Thymus (tissue), 11 donors: Measurements from ENCODE around the gene LPIN2. TPM values are rescaled to one million over a fixed set of nuclear protein-coding genes. Genes with fewer than 3 reads are reported as not detected.
"Not testable (repeated sequence)": the region's sequence is repeated elsewhere in the genome, so short reads cannot be mapped to it uniquely, and the experiment has no call there.

Experiments
- DNase-seq, 9 donors: peaks; one replicate each; pipeline ENCODE4 v3.0.0-alpha.2; 2013; ENCODE audit warnings: low spot score in 9 of 9, low read depth in 6 of 9, missing footprints in 1 of 9
- H3K27ac ChIP-seq, 2 donors: one replicate each; pipeline ENCODE4 v1.5.1; 2013; ENCODE audit warnings: control low read depth in 1 of 2, low read depth in 1 of 2, low read length in 1 of 2, mild to moderate bottlenecking in 1 of 2, moderate library complexity in 1 of 2
- H3K27me3 ChIP-seq, 2 donors: one replicate each; pipeline ENCODE4 v1.5.1; 2013; ENCODE audit warnings: low read length in 1 of 2; ENCODE audit not compliant: control insufficient read depth in 2 of 2, insufficient read depth in 1 of 2
- H3K36me3 ChIP-seq, 2 donors: one replicate each; pipeline ENCODE4 v1.5.1; 2013; ENCODE audit warnings: low read length in 1 of 2, mild to moderate bottlenecking in 1 of 2, moderate library complexity in 1 of 2; ENCODE audit not compliant: control insufficient read depth in 2 of 2, insufficient read depth in 2 of 2
- H3K4me1 ChIP-seq, 2 donors: one replicate each; pipeline ENCODE4 v1.5.1; 2013; ENCODE audit warnings: low read length in 2 of 2; ENCODE audit not compliant: control insufficient read depth in 2 of 2, insufficient read depth in 2 of 2
- H3K4me3 ChIP-seq, 2 donors: one replicate each; pipeline ENCODE4 v1.5.1; 2013; ENCODE audit warnings: low read length in 2 of 2, control low read depth in 1 of 2, mild to moderate bottlenecking in 1 of 2
- H3K9me3 ChIP-seq, 2 donors: one replicate each; pipeline ENCODE4 v1.5.1; 2013; ENCODE audit warnings: low read length in 1 of 2, mild to moderate bottlenecking in 1 of 2; ENCODE audit not compliant: control insufficient read depth in 2 of 2, insufficient read depth in 1 of 2
- WGBS: extraction: QIAGEN DNeasy Blood & Tissue Kit; methylation state at CpG from one replicate; pipeline ENCODE4 v1.1.7; 2013; 5-methylcytosine and 5-hydroxymethylcytosine counted together
- polyA plus RNA-seq: library from polyadenylated mRNA; stranded (reverse); fragments of 200-250 nt; gene quantifications from one replicate; pipeline ENCODE4 v1.2.3, GENCODE V29; 2013
- total RNA-seq: library from RNA; stranded (reverse); fragments of 120-200 nt; gene quantifications from one replicate; pipeline ENCODE4 v1.2.4, GENCODE V29; 2013
- donor health status: healthy.

LPIN2 gene
- total and polyA plus RNA-seq, 2 donors, result 11.1 to 25.5 TPM

DNA sequence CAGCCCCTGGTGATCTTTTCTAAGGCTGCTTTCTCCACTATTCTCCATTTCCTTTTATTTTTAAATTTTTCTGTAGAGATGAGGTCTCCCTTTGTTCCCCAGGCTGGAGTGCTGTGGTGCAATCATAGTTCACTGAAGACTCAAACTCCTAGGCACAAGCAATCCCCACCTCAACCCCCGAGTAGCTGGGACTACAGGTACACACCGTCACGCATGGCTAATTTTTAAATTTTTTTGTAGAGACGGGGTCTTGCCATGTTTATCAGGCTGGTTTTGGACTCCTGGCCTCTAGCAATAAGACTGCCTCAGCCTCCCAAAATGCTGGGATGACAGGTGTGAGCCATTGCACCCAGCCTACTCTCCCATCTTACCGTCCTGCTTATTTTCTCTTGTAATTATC lies 22.7 kb upstream of the LPIN2 start:
- Histone ChIP-seq H3K4me1 (peaks cover 0 to 2% of the 10 kb centered on the region in 2 donors), H3K27ac (no peak overlapping the region), H3K4me3 (no peak overlapping the region), H3K9me3 (no peaks in the 10 kb centered on the region), H3K36me3 (no peaks in the 10 kb centered on the region), H3K27me3 (no peaks in the 10 kb centered on the region)
- DNase-seq, result no peak
- WGBS, result 99% methylated on average over 5 of the region's 5 CpGs

DNA sequence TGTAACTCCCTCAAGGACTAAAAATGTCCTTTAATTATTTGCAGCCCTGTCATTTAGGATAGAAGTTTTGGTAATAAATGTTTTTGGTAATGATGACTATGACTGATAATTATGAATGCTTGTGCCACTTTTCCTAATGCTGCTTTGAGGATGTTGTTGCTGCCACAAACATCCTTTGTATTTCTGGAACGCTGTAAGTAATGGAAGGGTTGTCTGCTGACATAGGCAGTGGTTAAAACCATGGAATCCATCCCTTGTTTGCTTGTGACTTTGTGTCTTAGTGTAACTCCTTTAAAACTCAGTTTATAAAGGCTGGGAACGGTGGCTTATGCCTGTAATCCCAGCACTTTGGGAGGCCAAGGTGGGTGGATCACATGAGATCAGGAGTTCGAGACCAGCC lies 19.8 kb upstream of the LPIN2 start:
- Histone ChIP-seq H3K27me3 (no peaks in the 10 kb centered on the region), H3K4me3 (no peak overlapping the region), H3K9me3 (no peaks in the 10 kb centered on the region), H3K36me3 (no peaks in the 10 kb centered on the region), H3K27ac (no peak overlapping the region), H3K4me1 (peaks cover 0 to 2% of the 10 kb centered on the region in 2 donors)
- no peak for DNase-seq
- WGBS, result 97% methylated on average over 3 of the region's 3 CpGs

DNA sequence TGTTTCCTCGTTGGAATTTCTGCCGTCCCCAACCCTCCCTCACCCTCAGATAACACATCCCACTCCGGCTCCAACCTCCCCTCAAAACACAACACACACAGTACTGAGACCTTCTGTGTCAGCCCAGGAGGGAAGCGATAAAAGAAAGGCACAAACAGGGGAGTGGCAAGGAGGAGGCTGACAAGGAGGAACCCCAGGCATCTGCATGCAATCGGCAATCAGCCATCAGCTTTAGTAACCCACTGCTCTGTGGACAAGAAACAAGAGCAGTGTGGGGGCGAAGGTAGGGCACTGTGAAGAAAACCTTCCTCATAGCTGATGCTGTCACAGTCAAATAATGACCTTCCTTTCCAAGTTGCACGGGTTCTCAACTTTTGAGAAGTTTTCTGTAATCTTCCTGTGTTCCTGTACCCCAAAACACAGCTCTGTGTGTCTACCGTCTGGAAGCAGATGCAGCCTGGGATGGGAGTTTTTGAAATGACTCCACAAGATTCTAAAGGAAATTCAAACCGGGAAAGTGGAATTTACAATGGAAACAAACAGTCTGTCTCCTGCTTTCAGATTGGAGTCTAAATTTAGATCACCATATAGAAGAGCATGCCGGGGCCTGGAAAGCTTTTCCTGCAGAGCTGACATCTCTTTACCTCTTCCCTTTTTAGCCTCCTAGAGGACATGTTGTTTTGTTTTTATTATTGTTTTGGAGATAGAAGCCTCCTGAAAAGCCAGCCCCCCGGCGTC lies 16.4 kb upstream of the LPIN2 start:
- Histone ChIP-seq H3K27me3 (no peaks in the 10 kb centered on the region), H3K27ac (peak overlapping the region in 1 of 2 donors; percentile 32), H3K4me3 (no peak overlapping the region), H3K36me3 (no peaks in the 10 kb centered on the region), H3K4me1 (no peaks in the 10 kb centered on the region), H3K9me3 (no peaks in the 10 kb centered on the region)
- WGBS, result 72% methylated on average over 12 of the region's 12 CpGs
- no peak for DNase-seq

DNA sequence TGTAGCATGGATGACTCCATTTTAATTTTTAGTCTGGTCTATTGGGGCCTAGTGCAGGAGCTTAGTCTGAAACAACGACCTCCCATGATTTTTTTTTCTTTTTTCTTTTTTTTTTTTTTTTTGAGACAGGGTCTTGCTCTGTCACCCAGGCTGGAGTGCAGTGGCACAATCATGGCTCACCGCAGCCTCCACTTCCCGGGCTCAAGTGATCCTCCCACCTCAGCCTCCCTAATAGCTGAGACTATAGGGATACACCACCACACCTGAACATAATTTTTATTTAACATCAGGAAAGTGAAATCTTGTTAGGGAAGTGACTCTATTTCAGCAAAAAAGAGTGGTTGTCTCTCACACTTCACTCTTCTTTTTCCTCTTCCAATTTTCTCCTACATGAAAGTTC lies 15.2 kb upstream of the LPIN2 start:
- not testable (repeated sequence) for H3K4me3 ChIP-seq, H3K9me3 ChIP-seq, H3K27me3 ChIP-seq, DNase-seq, H3K27ac ChIP-seq, H3K36me3 ChIP-seq, H3K4me1 ChIP-seq
- WGBS, result 84% methylated on average over 3 of the region's 3 CpGs

DNA sequence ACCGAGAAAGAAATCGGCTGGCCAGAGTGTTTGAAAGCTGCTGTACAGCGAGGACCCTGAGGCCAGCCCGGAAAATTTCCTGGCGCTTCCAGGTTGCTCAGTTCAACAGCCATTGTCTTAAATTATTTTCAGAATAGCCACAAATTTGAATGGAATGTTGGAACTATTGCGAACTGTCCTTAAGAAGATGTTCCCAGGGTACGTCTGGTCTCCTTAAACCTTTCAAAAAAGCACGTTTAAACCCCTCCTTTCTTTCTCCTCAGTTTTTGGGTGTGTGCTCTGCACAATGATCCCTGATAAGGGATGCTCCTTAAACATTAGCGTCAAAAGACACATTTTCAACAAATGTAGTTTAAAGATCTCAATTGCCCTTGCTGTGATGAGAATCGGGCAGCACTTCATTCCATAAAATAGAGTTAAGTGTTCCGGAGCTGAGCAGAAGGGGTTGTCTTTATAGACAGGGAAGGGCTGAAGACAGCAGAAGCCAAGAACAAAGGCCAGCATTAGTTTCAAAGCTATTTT lies 14.5 kb upstream of the LPIN2 start:
- H3K9me3 ChIP-seq, result no peaks in the 10 kb centered on the region
- DNase-seq, result no peak
- no peak overlapping the region for H3K4me3 ChIP-seq
- H3K4me1 ChIP-seq, result no peaks in the 10 kb centered on the region
- WGBS, result 97% methylated on average over 11 of the region's 11 CpGs
- H3K27ac ChIP-seq, result no peak overlapping the region
- no peaks in the 10 kb centered on the region for H3K27me3 ChIP-seq
- no peaks in the 10 kb centered on the region for H3K36me3 ChIP-seq

DNA sequence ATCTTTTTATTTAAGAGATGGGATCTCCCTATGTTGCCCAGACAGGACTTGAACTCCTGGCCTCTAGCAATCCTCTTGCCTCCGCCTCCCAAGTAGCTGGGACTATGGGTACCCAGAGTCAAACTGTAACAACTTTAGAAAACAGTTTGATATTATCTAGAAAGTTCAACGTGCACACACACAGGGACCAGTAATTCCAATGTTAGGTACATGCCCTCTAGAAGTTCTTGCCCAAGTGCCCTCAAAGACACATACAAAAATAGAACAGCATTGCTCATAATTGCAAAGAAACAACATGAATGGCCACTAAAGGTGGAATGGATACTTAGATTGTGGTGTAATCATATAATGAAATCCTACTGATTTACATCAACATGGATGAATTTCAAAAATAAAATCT lies 12.6 kb upstream of the LPIN2 start:
- Histone ChIP-seq H3K27me3 (no peaks in the 10 kb centered on the region), H3K27ac (no peak overlapping the region), H3K9me3 (no peaks in the 10 kb centered on the region), H3K36me3 (no peaks in the 10 kb centered on the region), H3K4me3 (no peak overlapping the region), H3K4me1 (no peaks in the 10 kb centered on the region)
- WGBS, result 94% methylated on average over 2 of the region's 2 CpGs
- no peak for DNase-seq

DNA sequence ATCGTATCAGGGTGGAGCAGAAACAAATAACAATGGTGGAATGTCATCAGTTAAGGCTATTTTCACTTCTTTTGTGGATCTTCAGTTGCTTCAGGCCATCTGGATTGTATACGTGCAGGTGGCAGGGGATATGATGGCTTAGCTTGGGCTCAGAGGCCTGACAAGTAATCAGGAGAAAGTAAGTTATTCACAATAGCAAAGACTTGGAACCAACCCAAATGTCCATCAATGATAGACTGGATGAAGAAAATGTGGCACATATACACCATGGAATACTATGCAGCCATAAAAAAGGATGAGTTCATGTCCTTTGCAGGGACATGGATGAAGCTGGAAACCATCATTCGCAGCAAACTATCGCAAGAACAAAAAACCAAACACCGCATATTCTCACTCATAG lies 10.7 kb upstream of the LPIN2 start:
- H3K27me3 ChIP-seq, DNase-seq, H3K36me3 ChIP-seq, H3K9me3 ChIP-seq, H3K27ac ChIP-seq, H3K4me1 ChIP-seq, H3K4me3 ChIP-seq: not testable (repeated sequence)
- 97% methylated on average over 5 of the region's 5 CpGs for WGBS

DNA sequence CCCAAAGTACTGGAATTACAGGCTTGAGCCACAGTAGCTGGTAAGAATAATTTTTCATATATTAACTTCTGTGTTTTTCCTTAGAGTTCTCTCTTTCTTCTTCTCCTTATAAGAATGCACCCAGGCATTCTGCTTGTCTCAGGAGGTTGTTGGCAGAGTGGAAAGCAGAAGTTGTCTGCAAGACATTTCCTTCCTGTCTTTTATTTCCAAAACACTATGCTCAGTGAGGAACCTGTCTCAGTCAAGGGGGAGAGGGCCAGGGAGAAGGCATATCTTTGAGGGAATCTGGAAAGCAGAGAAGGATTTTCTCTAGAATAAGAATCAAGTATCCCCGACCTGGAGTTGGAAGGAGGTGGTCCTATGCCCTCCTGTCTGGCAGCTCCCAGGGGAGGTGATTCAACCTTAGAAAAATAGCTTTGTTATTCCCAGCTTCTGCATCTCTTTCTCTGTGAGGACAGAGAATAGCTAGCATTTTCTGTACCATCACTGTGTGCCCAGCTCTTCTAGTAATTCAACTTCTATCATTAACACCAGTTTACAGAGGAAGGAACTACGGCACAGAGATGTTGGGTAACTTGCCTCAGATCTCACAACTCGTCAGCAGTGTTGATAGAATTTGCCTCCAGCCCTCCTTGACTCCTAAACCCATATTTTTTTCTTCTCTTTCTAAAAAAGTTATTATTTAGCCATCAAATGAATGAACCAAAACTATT lies 3.8 kb upstream of the LPIN2 start:
- no peaks in the 10 kb centered on the region for H3K9me3 ChIP-seq
- no peaks in the 10 kb centered on the region for H3K36me3 ChIP-seq
- peak in 2 of 9 donors; percentile 34 to 50 for DNase-seq
- WGBS, result 48% methylated on average over 3 of the region's 3 CpGs
- no peaks in the 10 kb centered on the region for H3K27me3 ChIP-seq
- peaks cover 7 to 21% of the 10 kb centered on the region in 2 donors for H3K4me1 ChIP-seq
- H3K27ac ChIP-seq, result peak overlapping the region; percentile 28 to 70
- no peak overlapping the region for H3K4me3 ChIP-seq

DNA sequence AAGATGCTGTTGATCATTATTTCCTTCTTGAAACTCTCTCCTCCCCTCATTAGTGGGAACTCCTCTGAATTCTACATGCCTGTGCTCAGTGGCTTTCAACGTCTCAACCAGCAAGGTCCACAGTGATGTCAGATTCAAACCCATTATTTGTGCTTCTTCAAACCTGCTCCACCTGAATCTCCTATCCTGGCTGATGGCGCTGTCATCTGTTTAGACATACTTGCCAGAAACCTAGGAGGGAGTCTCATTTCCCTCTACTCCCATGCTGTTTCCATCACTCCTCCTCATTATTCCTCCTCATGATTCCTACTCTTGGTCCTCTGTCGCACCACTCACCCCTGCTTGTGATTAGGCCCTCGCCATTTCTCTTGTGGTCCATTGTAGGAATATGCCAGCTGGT lies 2.9 kb upstream of the LPIN2 start:
- no peaks in the 10 kb centered on the region for H3K27me3 ChIP-seq
- no peak overlapping the region for H3K27ac ChIP-seq
- peaks cover under 1% of the 10 kb centered on the region in 2 donors for H3K36me3 ChIP-seq
- H3K9me3 ChIP-seq, result no peaks in the 10 kb centered on the region
- 85% methylated on average over 4 of the region's 4 CpGs for WGBS
- H3K4me3 ChIP-seq, result no peak overlapping the region
- no peak for DNase-seq
- H3K4me1 ChIP-seq, result peaks cover 7 to 23% of the 10 kb centered on the region in 2 donors
